GM12891 (cell line): ENCODE data around the gene BTRC.

Source experiments
- PAX5 ChIP-seq: IDR thresholded peaks from 2 replicates; pipeline ENCODE4 v1.6.1; 2011; ENCODE audit warnings: low read length, moderate library complexity, mild to moderate bottlenecking; ENCODE audit not compliant: insufficient read depth, severe bottlenecking
- POLR2A ChIP-seq: IDR thresholded peaks from 2 replicates; pipeline ENCODE4 v1.6.1; 2011; ENCODE audit warnings: low read depth, low read length, control low read depth
- POLR2AphosphoS5 ChIP-seq: IDR thresholded peaks from 2 replicates; pipeline ENCODE4 v1.6.1; 2011; ENCODE audit warnings: low read depth, low read length, control low read depth
- POU2F2 ChIP-seq: IDR thresholded peaks from 2 replicates; pipeline ENCODE4 v1.6.1; 2011; ENCODE audit warnings: low read depth, mild to moderate bottlenecking, control low read depth, low read length, moderate library complexity
- TAF1 ChIP-seq: IDR thresholded peaks from 2 replicates; pipeline ENCODE4 v1.6.1; 2011; ENCODE audit warnings: low read depth, low read length, control low read depth

DNA sequence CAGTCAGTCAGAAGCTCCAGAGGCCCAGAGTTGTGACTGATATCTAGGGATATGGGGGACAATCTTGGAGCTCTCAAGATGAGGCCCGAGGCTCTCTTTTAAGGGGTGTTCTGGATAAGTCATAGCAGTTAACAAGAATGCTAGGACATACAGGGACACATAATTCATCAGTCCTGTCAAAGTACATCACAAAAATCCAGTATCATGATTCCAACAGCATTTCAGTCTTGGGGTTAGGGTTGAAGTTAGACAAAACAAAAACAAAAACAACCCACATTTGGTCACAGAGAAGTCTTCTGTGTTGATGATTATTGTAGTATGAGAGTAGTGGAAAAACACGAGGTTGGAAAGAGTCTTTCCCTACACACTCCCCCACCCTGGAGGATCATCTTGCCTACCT is 39.4 kb downstream of the BTRC start:
- no peak for TF ChIP-seq POLR2A
- TF ChIP-seq POU2F2 = no peak
- TF ChIP-seq TAF1 = no peak
- no peak for TF ChIP-seq POLR2AphosphoS5
- no peak for TF ChIP-seq PAX5
